SK-N-SH treated with all-trans-retinoic acid at 6 μM for 48 hours (cell line): ENCODE measurements around the gene PSMG4.

Experiments used
- ATAC-seq: fragments of 200-7000 bp; cut with Tn5 transposase; 3 replicates; pipeline ENCODE4 v1.9.1; 2020; ENCODE audit warnings: mild to moderate bottlenecking, moderate library complexity
- ARNTL ChIP-seq: fragments of 450-650 bp; formaldehyde crosslinking; IDR thresholded peaks from 2 replicates; pipeline ENCODE4 v1.5.0; 2020; ENCODE audit warnings: low read depth, mild to moderate bottlenecking, moderate library complexity, borderline replicate concordance
- BACH2 ChIP-seq: fragments of 250-450 bp; sonication (Bioruptor Pico); IDR thresholded peaks from 2 replicates; pipeline ENCODE4 v1.9.0; 2021; ENCODE audit warnings: mild to moderate bottlenecking, borderline replicate concordance
- CREB5 ChIP-seq: fragments of 250-450 bp; sonication (Bioruptor Pico); IDR thresholded peaks from 2 replicates; pipeline ENCODE4 v1.5.1; 2020; ENCODE audit warnings: low read depth, mild to moderate bottlenecking, moderate library complexity
- CSRNP3 ChIP-seq: fragments of 250-450 bp; sonication (Bioruptor Pico); IDR thresholded peaks from 2 replicates; pipeline ENCODE4 v1.5.1; 2021; ENCODE audit warnings: mild to moderate bottlenecking, moderate library complexity
- ESRRG ChIP-seq: fragments of 250-450 bp; sonication (Bioruptor Pico); IDR thresholded peaks from 2 replicates; pipeline ENCODE4 v1.6.1; 2021; ENCODE audit warnings: mild to moderate bottlenecking
- GLIS3 ChIP-seq: fragments of 250-450 bp; sonication (Bioruptor Pico); IDR thresholded peaks from 2 replicates; pipeline ENCODE4 v1.5.0; 2020; ENCODE audit warnings: mild to moderate bottlenecking, moderate library complexity
- ISL1 ChIP-seq: fragments of 250-450 bp; sonication (Bioruptor Pico); IDR thresholded peaks from 2 replicates; pipeline ENCODE4 v2.1.2; 2022; ENCODE audit warnings: mild to moderate bottlenecking, moderate library complexity
- OSR1 ChIP-seq: fragments of 250-450 bp; sonication (Bioruptor Pico); IDR thresholded peaks from 2 replicates; pipeline ENCODE4 v1.8.0; 2022; ENCODE audit warnings: moderate library complexity, mild to moderate bottlenecking, inconsistent platforms
- PATZ1 ChIP-seq: fragments of 250-450 bp; sonication (Bioruptor Pico); IDR thresholded peaks from 2 replicates; pipeline ENCODE4 v1.8.0; 2020; ENCODE audit warnings: mild to moderate bottlenecking, moderate library complexity, borderline replicate concordance
- POU6F1 ChIP-seq: fragments of 250-450 bp; sonication (Bioruptor Pico); IDR thresholded peaks from 2 replicates; pipeline ENCODE4 v1.8.0; 2021; ENCODE audit warnings: low read depth, mild to moderate bottlenecking, moderate library complexity, borderline replicate concordance
- SNAI2 ChIP-seq: fragments of 250-450 bp; sonication (Bioruptor Pico); IDR thresholded peaks from 2 replicates; pipeline ENCODE4 v1.5.0; 2020; ENCODE audit warnings: mild to moderate bottlenecking, moderate library complexity
- TCF4 ChIP-seq: fragments of 250-450 bp; sonication (Bioruptor Pico); IDR thresholded peaks from 2 replicates; pipeline ENCODE4 v1.8.0; 2021; ENCODE audit warnings: mild to moderate bottlenecking, moderate library complexity, borderline replicate concordance
- TSHZ2 ChIP-seq: fragments of 250-450 bp; sonication (Bioruptor Pico); IDR thresholded peaks from 2 replicates; pipeline ENCODE4 v1.5.0; 2020; ENCODE audit warnings: mild to moderate bottlenecking, moderate library complexity
- ZC3H10 ChIP-seq: fragments of 250-450 bp; sonication (Bioruptor Pico); IDR thresholded peaks from 2 replicates; pipeline ENCODE4 v1.5.1; 2021; ENCODE audit warnings: mild to moderate bottlenecking, moderate library complexity
- ZFP3 ChIP-seq: fragments of 250-450 bp; sonication (Bioruptor Pico); IDR thresholded peaks from 2 replicates; pipeline ENCODE4 v1.5.0; 2020; ENCODE audit warnings: mild to moderate bottlenecking, moderate library complexity
- ZNF565 ChIP-seq: fragments of 450-650 bp; formaldehyde crosslinking; conservative IDR thresholded peaks from 2 replicates; pipeline ENCODE4 v1.5.0; 2020; ENCODE audit warnings: low read depth, mild to moderate bottlenecking, moderate library complexity
- ZNF70 ChIP-seq: fragments of 450-650 bp; formaldehyde crosslinking; IDR thresholded peaks from 2 replicates; pipeline ENCODE4 v1.5.0; 2020; ENCODE audit warnings: mild to moderate bottlenecking, moderate library complexity
- ZNF8 ChIP-seq: fragments of 450-650 bp; formaldehyde crosslinking; IDR thresholded peaks from 2 replicates; pipeline ENCODE4 v1.5.0; 2020; ENCODE audit warnings: mild to moderate bottlenecking, moderate library complexity

The PSMG4 gene

GRCh38 chr6:3264356-3264755, 5.6 kb downstream of the PSMG4 start:
- TF ChIP-seq TSHZ2 (CRISPR knock-in tag), result no peak
- TF ChIP-seq CREB5 (CRISPR knock-in tag), result no peak
- TF ChIP-seq ISL1 (CRISPR knock-in tag), result no peak
- TF ChIP-seq ZNF565 (CRISPR knock-in tag), result no peak
- TF ChIP-seq ESRRG (CRISPR knock-in tag), result no peak
- no peak for TF ChIP-seq TCF4 (CRISPR knock-in tag)
- TF ChIP-seq ZC3H10, result no peak
- TF ChIP-seq ARNTL, result no peak
- no peak for ATAC-seq

DNA sequence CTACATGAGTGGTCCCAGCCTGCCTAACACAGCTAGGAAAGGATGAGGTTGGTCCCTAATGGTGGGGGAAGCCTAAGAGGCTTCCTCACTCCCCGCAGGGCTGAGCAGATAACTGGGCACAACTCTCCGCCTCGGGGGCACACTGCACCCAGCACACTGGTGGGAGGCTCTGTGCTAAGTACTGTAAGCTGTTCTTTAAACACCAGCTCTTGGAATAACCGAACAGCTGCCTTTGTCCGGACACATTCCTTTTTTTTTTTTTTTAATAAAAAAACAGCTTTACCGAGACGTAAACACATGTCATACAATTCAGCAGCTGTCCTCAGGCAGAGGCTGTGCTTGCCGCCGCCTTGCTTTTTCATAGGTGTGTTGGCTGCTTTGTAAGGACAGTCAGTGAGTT, 6.9 kb downstream of the PSMG4 start:
- ATAC-seq, result no peak
- TF ChIP-seq SNAI2 (CRISPR knock-in tag), result no peak

GRCh38 chr6:3266170-3266569, 7.4 kb downstream of the PSMG4 start:
- ATAC-seq, result no peak
- no peak for TF ChIP-seq POU6F1
- no peak for TF ChIP-seq ZFP3 (CRISPR knock-in tag)
- TF ChIP-seq ZNF8 (CRISPR knock-in tag), result no peak
- TF ChIP-seq TCF4 (CRISPR knock-in tag), result no peak
- no peak for TF ChIP-seq BACH2 (CRISPR knock-in tag)
- no peak for TF ChIP-seq ZNF70 (CRISPR knock-in tag)
- TF ChIP-seq SNAI2 (CRISPR knock-in tag), result no peak
- TF ChIP-seq PATZ1 (CRISPR knock-in tag), result no peak
- TF ChIP-seq CSRNP3 (CRISPR knock-in tag), result no peak
- TF ChIP-seq CREB5 (CRISPR knock-in tag), result no peak

GRCh38 chr6:3267162-3267561, 8.4 kb downstream of the PSMG4 start:
- ATAC-seq, result no peak
- TF ChIP-seq PATZ1 (CRISPR knock-in tag) (no peak), ZNF70 (CRISPR knock-in tag) (no peak), ARNTL (no peak), GLIS3 (CRISPR knock-in tag) (no peak), SNAI2 (CRISPR knock-in tag) (no peak), ZNF8 (CRISPR knock-in tag) (no peak), TSHZ2 (CRISPR knock-in tag) (no peak), TCF4 (CRISPR knock-in tag) (no peak), OSR1 (CRISPR knock-in tag) (no peak), POU6F1 (no peak)
